Neural progenitor cell (in vitro differentiated cells): Measurements from ENCODE around the gene HTRA2. TPM values are rescaled to one million over a fixed set of nuclear protein-coding genes. Genes with fewer than 3 reads are reported as not detected.
A peak's percentile ranks its signal among the peaks of the same experiment; 100 is the strongest.

Experiments
- DNase-seq: peaks from one replicate; pipeline ENCODE4 v3.0.0-alpha.2; 2016; ENCODE audit warnings: low spot score
- H2AFZ ChIP-seq: fragments of 200-600 bp; sonication (generic); replicated peaks from 2 replicates; pipeline ENCODE4 v1.6.1; 2016; ENCODE audit warnings: antibody characterized with exemption
- H3F3A ChIP-seq: fragments of 200-600 bp; sonication (generic); 2 replicates; pipeline ENCODE4 v1.6.1; 2016; ENCODE audit warnings: antibody characterized with exemption, low read depth
- H3K27ac ChIP-seq: fragments of 200-600 bp; sonication (generic); 2 replicates; pipeline ENCODE4 v1.5.1; 2016; ENCODE audit warnings: mild to moderate bottlenecking
- H3K27me3 ChIP-seq: fragments of 200-600 bp; sonication (generic); 2 replicates; pipeline ENCODE4 v1.6.1; 2016; ENCODE audit warnings: mild to moderate bottlenecking, moderate library complexity
- H3K36me3 ChIP-seq: fragments of 200-600 bp; sonication (generic); 2 replicates; pipeline ENCODE4 v1.5.1; 2016
- H3K4me1 ChIP-seq: fragments of 200-600 bp; sonication (generic); 2 replicates; pipeline ENCODE4 v1.6.1; 2016; ENCODE audit warnings: mixed run types
- H3K4me2 ChIP-seq: fragments of 200-600 bp; sonication (generic); 2 replicates; pipeline ENCODE4 v1.6.1; 2016
- H3K4me3 ChIP-seq: fragments of 200-600 bp; sonication (generic); 2 replicates; pipeline ENCODE4 v1.5.1; 2016
- H3K79me2 ChIP-seq: fragments of 200-600 bp; sonication (generic); 2 replicates; pipeline ENCODE4 v1.6.1; 2016; ENCODE audit warnings: low read depth
- H3K9ac ChIP-seq: fragments of 200-600 bp; sonication (generic); 2 replicates; pipeline ENCODE4 v1.6.1; 2016
- H3K9me3 ChIP-seq: fragments of 200-600 bp; sonication (generic); 2 replicates; pipeline ENCODE4 v1.5.1; 2016; ENCODE audit warnings: low read depth
- H4K20me1 ChIP-seq: fragments of 200-600 bp; sonication (generic); 2 replicates; pipeline ENCODE4 v1.6.1; 2016; ENCODE audit warnings: low read depth
- H3K27ac Mint-ChIP-seq: 3 replicates; pipeline ENCODE4 v1.8.0; 2021; ENCODE audit warnings: mixed read lengths
- H3K27me3 Mint-ChIP-seq: 2 replicates; pipeline ENCODE4 v1.8.0; 2022; ENCODE audit warnings: low read depth, mild to moderate bottlenecking, inconsistent platforms, moderate library complexity, mixed read lengths; ENCODE audit not compliant: insufficient read depth
- H3K36me3 Mint-ChIP-seq: 3 replicates; pipeline ENCODE4 v1.8.0; 2021; ENCODE audit warnings: mixed read lengths
- H3K4me1 Mint-ChIP-seq: 3 replicates; pipeline ENCODE4 v1.8.0; 2021; ENCODE audit warnings: mixed read lengths
- H3K4me3 Mint-ChIP-seq: 3 replicates; pipeline ENCODE4 v1.8.0; 2021; ENCODE audit warnings: mild to moderate bottlenecking, moderate library complexity, mixed read lengths
- H3K9me3 Mint-ChIP-seq: 3 replicates; pipeline ENCODE4 v1.8.0; 2020; ENCODE audit warnings: mixed read lengths
- CTCF ChIP-seq: fragments of 200-600 bp; sonication (generic); IDR thresholded peaks from 2 replicates; pipeline ENCODE4 v1.5.1; 2017; ENCODE audit warnings: antibody characterized with exemption, mild to moderate bottlenecking
- EZH2 ChIP-seq: fragments of 200-600 bp; sonication (generic); IDR thresholded peaks from 2 replicates; pipeline ENCODE4 v1.6.1; 2017; ENCODE audit warnings: antibody characterized with exemption, mild to moderate bottlenecking, moderate library complexity
- EZH2phosphoT487 ChIP-seq: fragments of 200-600 bp; sonication (generic); IDR thresholded peaks from 2 replicates; pipeline ENCODE4 v1.6.1; 2017; ENCODE audit warnings: antibody characterized with exemption
- total RNA-seq: library from RNA; depleted of rRNA; stranded (reverse); fragments of >200 nt; gene quantifications from 2 replicates; pipeline ENCODE4 v1.2.3, GENCODE V29; 2015; ENCODE audit warnings: low replicate concordance

HTRA2 gene
- total RNA-seq, 1 donor from 2014 or later, result 18.5 TPM

- Histone ChIP-seq H3K27me3 (peaks cover 100% of the 10 kb centered on the region), H3K4me1 (peaks cover 21% of the 10 kb centered on the region), H3K36me3 (no peaks in the 10 kb centered on the region), H3K27ac (no peak overlapping the region), H3K79me2 (no peaks in the 10 kb centered on the region), H4K20me1 (peaks cover 26% of the 10 kb centered on the region), H3K4me2 (peak overlapping the region; percentile 69), H3K9ac (no peak overlapping the region), H3K9me3 (no peaks in the 10 kb centered on the region), H3K4me3 (peak overlapping the region; percentile 25), H2AFZ (peak overlapping the region; percentile 74), H3F3A (peaks cover 34% of the 10 kb centered on the region)
- H3K27ac Mint-ChIP-seq, result no peak overlapping the region
- peak; percentile 82 for DNase-seq
- H3K27me3 Mint-ChIP-seq, result peaks cover 77% of the 10 kb centered on the region
- peaks cover 8% of the 10 kb centered on the region for H3K9me3 Mint-ChIP-seq
- peak overlapping the region; percentile 55 for H3K4me3 Mint-ChIP-seq
- TF ChIP-seq EZH2 (peak; percentile 86), EZH2phosphoT487 (peak; percentile 80), CTCF (no peak)
- peaks cover 19% of the 10 kb centered on the region for H3K4me1 Mint-ChIP-seq
- peaks cover 5% of the 10 kb centered on the region for H3K36me3 Mint-ChIP-seq
These were observed 13.6 kb upstream of the HTRA2 start for GRCh38 chr2:74515981-74516633.

- Mint-ChIP-seq H3K27me3 (peaks cover 74% of the 10 kb centered on the region), H3K27ac (no peak overlapping the region), H3K9me3 (peaks cover 8% of the 10 kb centered on the region), H3K36me3 (peaks cover 5% of the 10 kb centered on the region), H3K4me1 (peaks cover 19% of the 10 kb centered on the region), H3K4me3 (peak overlapping the region; percentile 55)
- no peak for DNase-seq
- Histone ChIP-seq H3K4me3 (no peak overlapping the region), H2AFZ (no peak overlapping the region), H3K36me3 (no peaks in the 10 kb centered on the region), H3K9me3 (no peaks in the 10 kb centered on the region), H4K20me1 (peaks cover 26% of the 10 kb centered on the region), H3K4me2 (no peak overlapping the region), H3F3A (peaks cover 34% of the 10 kb centered on the region), H3K79me2 (no peaks in the 10 kb centered on the region), H3K4me1 (peaks cover 21% of the 10 kb centered on the region), H3K27me3 (peaks cover 100% of the 10 kb centered on the region), H3K27ac (no peak overlapping the region), H3K9ac (no peak overlapping the region)
- no peak for TF ChIP-seq EZH2
These were observed 13.1 kb upstream of the HTRA2 start for GRCh38 chr2:74516650-74517049.

- Histone ChIP-seq H2AFZ (no peak overlapping the region), H3K79me2 (peaks cover under 1% of the 10 kb centered on the region), H3K4me3 (no peak overlapping the region), H3K27me3 (peaks cover 54% of the 10 kb centered on the region), H3K9me3 (no peaks in the 10 kb centered on the region), H3F3A (no peaks in the 10 kb centered on the region), H3K9ac (no peak overlapping the region), H3K4me1 (no peaks in the 10 kb centered on the region), H3K36me3 (no peaks in the 10 kb centered on the region), H3K4me2 (no peak overlapping the region), H3K27ac (no peak overlapping the region), H4K20me1 (no peaks in the 10 kb centered on the region)
- no peaks in the 10 kb centered on the region for H3K9me3 Mint-ChIP-seq
- TF ChIP-seq EZH2phosphoT487 (no peak), EZH2 (no peak), CTCF (no peak)
- no peak overlapping the region for H3K4me3 Mint-ChIP-seq
- peaks cover 3% of the 10 kb centered on the region for H3K4me1 Mint-ChIP-seq
- no peak for DNase-seq
- no peak overlapping the region for H3K27ac Mint-ChIP-seq
- H3K36me3 Mint-ChIP-seq, result peaks cover 15% of the 10 kb centered on the region
- H3K27me3 Mint-ChIP-seq, result peaks cover 42% of the 10 kb centered on the region
These were observed 7.2 kb upstream of the HTRA2 start for GRCh38 chr2:74522516-74522915.

- H3K36me3 Mint-ChIP-seq, result peaks cover 16% of the 10 kb centered on the region
These were observed 5.7 kb upstream of the HTRA2 start for GRCh38 chr2:74524005-74524404.

More at GRCh38 chr2:74524005-74524404, 5.7 kb upstream of the HTRA2 start:
- Histone ChIP-seq H3K4me3 (no peak overlapping the region), H3F3A (no peaks in the 10 kb centered on the region), H3K79me2 (peaks cover 15% of the 10 kb centered on the region), H4K20me1 (no peaks in the 10 kb centered on the region), H3K9ac (no peak overlapping the region), H3K36me3 (no peaks in the 10 kb centered on the region), H3K27me3 (peaks cover 39% of the 10 kb centered on the region), H3K9me3 (no peaks in the 10 kb centered on the region), H3K4me2 (no peak overlapping the region), H3K27ac (no peak overlapping the region), H2AFZ (no peak overlapping the region), H3K4me1 (peaks cover 7% of the 10 kb centered on the region)
- H3K9me3 Mint-ChIP-seq, result no peaks in the 10 kb centered on the region
- H3K27ac Mint-ChIP-seq, result no peak overlapping the region
- no peak overlapping the region for H3K4me3 Mint-ChIP-seq
- peaks cover 14% of the 10 kb centered on the region for H3K4me1 Mint-ChIP-seq
- no peak for TF ChIP-seq CTCF
- TF ChIP-seq EZH2phosphoT487, result no peak
- no peak for TF ChIP-seq EZH2
- peaks cover 27% of the 10 kb centered on the region for H3K27me3 Mint-ChIP-seq
- DNase-seq, result no peak
